ENCODE measurements around the gene RAB11FIP5.
"Not testable (repeated sequence)": the region's sequence is repeated elsewhere in the genome, so short reads cannot be mapped to it uniquely, and the experiment has no call there.

The RAB11FIP5 gene

DNA sequence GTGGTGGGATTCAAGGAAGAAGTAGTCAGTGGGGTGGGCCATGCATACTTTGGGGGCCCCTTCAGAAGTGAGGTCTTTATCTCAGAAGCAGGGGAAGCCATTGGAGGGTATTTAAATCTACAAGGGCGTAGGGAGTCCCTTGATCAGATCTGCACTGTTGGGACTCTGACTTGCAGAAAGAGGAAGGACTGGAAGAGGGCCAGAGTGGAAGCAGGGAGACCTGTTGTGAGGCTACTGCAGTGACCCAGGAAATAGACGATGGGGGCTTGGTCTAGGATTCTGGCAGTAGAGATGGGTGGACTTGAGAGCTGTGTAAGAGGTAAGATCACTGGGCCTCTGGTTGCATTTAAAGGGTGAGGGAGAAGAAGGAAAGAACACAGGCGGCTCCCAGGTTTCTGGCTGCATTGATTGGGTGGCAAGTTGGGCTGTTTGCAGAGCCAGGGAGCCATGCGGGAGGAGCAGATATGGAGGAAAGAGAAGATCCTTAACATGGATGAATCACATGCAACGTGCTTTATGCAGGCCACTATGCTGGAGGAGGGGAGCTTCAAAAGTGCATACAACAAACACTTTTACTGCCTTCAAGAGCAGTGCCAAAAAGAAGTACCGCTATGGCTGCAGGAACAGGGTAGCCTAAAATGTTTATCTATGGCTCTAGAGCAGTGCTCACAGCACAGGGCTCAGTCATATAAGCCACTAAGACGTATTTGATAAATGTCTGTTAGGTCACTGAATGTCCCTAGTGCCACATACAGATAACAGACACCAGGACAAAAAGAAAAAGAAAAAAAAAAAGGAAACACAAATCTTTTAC, 43.5 kb downstream of the RAB11FIP5 start:
- no peak for DNase-seq (ENCODE audit: low spot score)

DNA sequence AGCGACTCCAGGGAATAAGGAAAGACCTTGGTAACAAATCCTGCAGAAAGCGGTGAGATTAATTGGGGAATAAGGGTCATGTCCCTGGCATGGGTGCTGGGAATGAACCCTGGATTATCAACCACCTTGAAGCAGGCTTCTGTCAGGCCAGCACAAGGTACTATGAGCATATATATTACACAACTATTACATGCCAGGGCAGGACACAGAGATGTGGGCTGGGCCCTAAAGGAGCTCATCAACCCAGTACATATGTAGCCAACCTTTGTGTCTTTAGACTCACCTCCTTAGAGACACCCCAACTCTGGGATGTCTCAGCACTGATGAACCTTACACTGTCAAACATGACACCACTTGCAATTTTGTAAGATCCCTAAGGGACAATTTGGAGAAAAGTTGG, 44.6 kb downstream of the RAB11FIP5 start:
- DNase-seq (ENCODE audit: low spot score), result no peak

DNA sequence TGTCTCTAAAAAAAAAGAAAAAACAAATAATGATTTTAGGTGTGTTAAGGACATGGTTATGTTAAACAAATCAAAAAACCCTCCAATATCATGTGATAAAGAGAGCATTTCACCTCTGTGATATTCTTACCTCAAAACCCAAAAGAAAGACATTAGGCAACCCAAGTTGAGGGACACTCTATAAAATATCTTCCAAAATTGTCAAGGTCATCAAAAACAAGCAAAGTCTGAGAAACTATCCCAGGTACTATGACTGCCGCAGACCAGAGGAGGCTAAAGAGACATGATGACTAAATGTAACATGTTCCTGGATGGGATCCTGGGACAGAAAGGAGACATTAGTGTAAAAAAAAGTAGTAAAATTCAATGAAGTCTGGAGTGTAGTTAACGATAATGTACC, 45.7 kb downstream of the RAB11FIP5 start:
- no peak for DNase-seq (ENCODE audit: low spot score)

DNA sequence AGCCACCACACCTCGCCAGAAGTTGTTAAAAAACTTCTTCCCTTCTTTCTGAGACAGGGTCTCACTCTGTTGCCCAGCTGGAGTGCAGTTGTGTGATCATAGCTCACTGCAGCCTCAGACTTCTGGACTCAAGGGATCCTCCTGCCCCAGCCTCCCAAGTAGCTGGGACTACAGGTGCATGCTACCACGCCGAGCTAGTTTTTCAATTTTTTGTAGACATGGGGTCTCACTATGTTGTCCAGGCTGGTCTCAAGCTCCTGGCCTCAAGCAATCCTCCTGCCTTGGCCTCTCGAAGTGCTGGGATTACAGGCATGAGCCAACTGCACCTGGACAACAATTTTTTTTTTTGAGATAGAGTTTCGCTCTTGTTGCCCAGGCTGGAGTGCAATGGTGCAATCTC, 47.7 kb downstream of the RAB11FIP5 start:
- DNase-seq (ENCODE audit: low spot score), result not testable (repeated sequence)

DNA sequence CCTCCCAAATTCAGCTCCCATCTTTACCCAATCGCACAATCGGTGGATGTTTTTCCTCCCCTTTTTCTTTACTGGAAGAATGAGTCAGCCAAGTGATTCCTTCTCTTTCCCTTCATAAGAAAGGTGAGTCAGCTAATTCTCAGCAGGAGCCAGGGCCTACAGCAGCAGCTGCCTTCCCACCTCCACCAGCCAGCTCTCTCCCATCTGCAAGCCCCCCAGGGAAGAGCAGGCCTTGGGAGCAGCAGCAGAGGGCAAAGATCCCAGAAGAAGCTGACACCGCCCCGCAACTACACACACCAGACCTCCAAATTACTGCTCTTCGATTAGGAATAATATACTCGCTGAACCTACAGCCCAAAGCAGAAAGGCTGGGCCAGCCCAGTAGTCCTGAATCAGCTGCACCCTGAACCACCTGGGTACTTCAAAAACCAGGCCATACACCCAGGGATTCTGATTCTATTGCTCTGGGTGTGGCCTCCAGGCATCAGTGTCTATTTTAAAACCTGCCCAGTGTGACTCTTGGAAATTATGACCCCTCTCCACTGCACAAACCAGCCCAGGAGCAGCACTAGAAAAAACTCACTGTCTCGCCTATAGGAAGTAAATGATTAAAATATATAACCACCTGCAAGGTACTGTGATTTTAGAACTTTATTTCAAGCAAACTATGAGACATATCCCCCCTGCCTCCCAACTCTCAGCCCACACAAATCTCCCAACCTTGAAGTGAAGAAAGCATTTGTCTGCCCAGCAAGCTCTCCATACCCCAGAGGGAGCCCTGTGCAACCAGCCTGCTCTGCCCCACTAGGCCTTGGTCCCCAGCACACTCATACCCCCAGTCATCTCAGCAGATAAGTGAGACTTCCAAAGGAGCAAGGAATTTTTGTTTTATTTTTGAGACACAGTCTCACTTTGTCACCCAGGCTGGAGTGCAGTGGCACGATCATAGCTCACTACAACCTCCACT, 48.6 kb downstream of the RAB11FIP5 start:
- no peak for DNase-seq (ENCODE audit: low spot score)

DNA sequence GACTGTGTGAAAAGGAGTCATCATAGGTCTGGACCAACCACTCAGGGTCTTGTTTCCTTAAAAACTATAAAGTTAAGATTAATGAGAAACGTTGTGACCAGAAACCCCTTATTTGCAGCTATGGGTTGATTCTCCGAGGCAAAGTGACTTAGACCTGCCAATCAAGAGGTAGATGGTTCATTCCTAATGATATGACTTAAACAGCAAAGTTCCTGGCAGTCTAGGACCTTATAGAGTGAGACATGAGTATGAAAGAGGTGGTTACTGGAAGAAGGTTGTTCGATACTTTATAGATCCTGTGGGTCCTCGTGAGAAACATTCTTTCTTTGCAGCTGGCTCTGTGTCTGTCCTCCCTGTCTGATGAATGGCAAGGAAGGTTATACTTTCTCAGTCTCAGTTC, 49.3 kb downstream of the RAB11FIP5 start:
- no peak for DNase-seq (ENCODE audit: low spot score)

DNA sequence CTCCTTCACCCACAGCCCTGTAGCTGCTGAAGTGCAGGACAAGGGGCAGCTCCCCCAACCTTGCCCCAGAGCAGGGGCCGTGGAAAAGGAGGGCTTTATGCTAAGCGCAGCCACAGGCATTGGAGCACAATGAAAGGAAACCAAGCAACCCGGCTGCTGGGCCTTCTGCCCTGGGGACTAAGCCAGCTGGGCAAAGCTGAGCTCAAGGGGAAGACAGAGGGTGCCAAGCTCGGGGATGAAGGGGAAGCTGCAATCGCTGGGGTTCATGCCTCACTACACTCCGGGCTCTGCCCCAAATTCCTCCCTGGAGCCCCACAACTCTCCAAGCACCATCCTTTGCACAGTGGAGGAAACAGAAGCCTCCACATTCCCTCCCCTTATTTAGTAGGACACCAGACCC, 53.6 kb downstream of the RAB11FIP5 start:
- DNase-seq (ENCODE audit: low spot score), result peak; percentile 85

DNA sequence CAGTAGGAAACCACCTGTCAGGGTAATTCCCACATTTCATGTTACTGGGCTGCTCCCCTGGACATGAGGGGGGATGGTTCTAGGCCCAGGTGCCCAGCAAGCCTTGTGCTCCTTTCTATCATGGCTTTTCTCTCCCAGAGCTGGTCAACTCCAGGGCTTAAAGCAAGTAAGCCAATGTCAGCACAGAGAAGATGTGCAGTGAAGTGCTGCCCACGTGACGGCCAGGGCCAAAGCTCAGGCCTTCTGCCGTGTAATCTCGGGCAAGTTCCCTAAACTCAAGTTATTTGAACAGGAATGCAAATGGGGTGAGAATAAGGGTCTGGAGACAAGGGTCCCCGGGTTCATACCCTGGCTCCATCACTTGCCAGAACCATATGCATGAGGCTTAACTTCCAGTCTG, 57.8 kb downstream of the RAB11FIP5 start:
- no peak for DNase-seq (ENCODE audit: low spot score)

DNA sequence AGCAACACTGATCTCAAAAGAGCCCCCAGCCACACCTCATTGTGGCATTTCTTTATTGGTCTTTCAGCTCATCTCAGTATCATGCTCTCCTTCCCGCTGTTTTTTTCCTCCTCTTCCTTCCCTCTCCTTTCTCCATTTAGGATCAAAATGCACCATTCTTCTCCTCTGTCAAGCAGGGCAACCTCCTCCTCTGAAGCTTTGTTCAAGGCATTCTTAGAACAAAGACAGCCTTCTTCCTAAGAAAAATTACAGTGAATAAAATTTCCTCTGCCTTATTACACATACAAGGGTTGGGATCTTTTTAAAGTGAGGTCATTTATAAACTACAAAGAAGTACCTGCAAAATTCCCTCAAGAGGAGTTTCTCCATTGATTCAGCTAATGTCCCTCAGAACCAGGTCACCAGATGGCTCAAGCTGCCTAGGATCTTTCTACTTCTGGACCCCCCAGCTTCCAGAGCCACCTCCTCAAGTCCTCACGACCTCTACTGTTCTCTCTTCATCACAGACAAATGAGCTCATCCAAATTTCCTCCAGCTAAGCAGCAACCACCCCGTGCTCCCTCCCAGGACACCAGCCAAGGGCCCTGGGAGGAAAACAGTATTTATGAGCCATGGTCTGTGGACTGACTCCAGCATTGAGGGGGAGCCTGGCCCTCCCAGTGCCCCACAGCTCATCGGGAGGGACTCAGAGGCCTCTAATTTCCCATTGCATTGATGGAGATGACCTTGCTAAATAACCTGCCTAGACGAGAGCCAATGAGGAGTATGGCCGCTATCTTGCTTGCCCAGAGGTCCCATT, 59.2 kb downstream of the RAB11FIP5 start:
- peak; percentile 62 for DNase-seq (ENCODE audit: low spot score)

DNA sequence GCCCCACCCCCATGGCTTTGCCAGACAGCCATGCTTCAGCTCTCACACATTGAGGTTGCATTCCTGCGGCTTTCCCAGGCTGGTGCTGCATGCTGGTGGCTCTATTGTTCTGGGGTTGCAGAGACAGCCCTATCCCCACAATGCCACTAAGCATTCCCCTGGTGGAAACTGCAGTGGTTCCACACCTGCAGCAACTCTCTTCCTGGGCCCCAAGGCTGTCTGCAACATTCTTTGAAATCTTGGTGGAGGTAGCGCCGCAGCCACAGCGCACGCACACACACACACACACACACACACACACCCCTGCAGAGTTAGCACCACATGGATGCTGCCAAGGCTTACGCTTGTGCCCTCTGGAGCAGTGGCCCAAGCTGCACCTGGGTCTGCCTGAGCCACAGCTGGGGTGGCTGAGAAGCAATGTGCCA, 62.6 kb downstream of the RAB11FIP5 start:
- no peak for DNase-seq (ENCODE audit: low spot score)

DNA sequence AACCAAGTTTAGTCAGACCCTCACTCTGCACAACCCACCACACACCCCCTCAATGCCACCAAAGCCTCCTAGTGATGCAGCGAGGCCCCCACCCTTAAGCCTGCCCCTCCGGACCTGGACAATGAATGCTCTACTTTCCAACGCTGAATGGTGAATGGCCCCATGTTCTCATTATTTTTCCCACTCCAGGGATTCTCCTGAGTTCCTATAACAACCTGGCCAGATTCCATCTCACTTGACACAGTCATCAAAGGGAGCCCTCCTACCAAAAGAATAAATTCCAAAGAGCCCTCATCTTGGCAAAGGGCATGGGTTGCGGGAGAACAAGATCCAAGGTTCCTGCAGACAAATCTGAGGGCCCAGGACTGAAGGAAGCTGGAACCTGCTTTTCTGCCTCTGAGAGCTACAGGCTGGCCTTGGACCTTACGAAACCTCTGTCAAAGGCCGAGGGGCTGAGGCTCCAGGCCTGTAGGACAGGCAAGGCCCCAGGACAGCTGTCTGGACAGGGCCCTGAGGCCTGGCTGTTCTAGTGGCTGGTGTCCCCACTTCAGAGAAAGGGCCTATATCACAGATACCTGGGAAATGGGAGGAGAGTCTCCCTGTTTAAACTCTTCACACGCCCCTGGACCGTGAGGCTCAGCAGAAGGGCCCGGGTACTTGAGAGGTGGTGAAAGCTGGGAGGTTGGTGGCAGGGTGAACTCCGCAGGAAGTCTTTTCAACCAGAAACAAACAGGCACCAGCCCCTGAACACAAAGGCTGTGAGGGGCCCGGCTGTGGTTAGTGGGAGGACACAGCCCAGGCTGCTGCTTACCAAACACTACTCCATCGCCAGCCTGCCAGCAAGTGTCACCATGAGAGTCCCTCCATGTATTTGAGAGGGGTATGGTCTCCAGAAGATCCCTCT, 68.6 kb downstream of the RAB11FIP5 start:
- peak; percentile 58 for DNase-seq (ENCODE audit: low spot score)

DNA sequence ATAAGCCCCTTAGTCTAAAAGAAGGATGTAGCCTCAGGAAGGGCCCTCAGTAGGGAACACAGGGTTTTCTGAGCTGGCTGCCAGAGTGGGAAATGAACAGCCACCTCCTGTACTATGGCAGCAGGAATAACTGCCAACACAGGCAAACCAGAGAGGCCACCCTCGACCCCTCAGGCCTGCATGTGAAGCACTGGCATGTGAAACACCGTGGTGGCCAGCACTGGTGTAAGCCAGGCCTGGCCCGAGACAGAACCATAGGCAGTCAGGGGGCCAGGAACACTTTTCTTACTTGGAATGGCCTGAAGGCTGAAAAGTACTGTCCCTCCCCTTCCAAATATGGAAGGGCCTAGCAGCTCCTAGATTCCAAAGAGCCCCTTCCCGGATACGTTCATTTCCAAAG, 69.5 kb downstream of the RAB11FIP5 start:
- peak; percentile 51 for DNase-seq (ENCODE audit: low spot score)

DNA sequence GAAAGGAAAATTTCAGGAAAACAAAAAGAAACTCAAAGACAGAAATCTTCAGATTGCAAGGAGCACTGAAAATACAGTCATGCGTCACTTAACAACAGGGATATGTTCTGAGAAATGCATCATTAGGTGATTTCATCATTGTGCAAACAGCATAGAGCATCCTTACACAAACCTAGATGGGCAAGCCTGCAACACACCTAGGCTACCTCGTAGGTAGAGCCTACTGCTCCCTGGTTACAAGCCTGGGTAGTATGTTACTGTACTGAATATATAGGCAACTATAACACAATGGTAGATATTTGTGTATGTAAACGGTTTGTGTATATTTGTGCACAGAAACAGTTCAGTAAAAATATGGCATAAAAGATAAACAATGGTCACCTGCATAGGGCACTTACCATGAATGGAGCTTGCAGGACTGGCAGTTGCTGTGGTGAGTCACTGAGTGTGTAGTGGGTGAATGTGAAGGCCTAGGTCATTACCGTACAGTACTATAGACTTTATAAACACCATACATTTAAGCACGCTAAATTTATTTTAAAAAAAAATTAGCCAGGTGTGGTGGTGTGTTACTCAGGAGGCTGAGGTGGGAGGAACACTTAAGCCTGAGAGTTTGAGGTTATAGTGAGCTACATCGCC, 74.7 kb downstream of the RAB11FIP5 start:
- DNase-seq (ENCODE audit: low spot score), result no peak

DNA sequence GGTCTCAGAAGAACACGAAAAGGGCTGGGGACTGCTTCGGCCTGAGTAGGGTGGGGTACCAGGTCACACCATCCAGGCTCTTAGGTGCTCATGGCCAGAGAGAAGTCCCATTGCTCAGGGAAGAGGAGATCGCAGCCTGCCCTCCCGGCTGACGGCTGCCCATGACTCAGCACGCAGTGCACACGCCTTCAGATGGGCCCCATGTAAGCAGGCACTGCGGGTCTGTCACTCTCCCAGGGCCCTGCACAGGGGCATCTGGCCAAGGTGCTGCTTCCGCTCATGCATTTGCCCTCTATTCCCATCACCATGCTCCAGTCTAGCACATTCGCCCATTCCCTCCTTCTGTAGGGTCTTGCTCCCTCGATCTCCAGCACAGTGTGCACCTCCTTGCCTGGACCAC, 76.0 kb downstream of the RAB11FIP5 start:
- no peak for DNase-seq (ENCODE audit: low spot score)

DNA sequence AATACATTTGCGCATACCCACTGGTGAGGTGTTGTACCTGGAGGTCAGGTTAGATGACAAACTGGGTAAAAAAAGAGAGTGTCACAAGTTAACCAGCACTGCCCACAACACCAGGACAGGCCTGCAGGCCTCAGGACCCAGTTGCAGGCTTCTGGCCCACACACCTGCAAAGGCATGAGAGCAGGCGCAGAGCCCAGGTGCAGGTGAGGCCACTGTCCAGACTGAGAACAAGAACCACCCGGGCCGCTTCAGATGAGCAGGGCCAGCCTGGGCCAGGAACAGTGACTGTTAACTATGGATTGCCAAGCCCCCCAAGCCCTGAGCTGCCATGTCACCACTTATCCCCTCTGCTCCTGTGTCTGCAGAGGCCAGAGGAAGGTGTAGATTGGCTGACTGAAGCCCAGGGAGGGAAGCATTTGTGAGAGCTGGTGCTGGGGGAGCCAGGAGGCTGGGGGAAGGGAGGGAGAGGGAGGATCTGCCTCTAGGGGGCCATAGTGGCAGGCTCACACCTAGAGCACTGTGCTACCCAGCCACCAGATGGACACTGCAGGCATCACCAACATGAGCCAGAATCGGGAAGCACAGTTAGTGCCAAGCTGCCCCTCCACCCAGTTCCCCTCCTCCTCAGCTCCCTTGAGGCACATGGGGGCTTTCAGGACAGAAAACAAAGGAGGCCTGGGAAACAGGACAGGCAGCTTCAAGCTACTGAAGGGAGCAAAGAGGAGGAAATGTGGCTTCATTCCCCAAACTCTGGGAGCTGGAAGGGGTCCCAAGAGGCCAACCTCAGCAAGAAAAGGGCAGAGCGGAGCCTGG, 76.6 kb downstream of the RAB11FIP5 start:
- peak; percentile 63 for DNase-seq (ENCODE audit: low spot score)

DNA sequence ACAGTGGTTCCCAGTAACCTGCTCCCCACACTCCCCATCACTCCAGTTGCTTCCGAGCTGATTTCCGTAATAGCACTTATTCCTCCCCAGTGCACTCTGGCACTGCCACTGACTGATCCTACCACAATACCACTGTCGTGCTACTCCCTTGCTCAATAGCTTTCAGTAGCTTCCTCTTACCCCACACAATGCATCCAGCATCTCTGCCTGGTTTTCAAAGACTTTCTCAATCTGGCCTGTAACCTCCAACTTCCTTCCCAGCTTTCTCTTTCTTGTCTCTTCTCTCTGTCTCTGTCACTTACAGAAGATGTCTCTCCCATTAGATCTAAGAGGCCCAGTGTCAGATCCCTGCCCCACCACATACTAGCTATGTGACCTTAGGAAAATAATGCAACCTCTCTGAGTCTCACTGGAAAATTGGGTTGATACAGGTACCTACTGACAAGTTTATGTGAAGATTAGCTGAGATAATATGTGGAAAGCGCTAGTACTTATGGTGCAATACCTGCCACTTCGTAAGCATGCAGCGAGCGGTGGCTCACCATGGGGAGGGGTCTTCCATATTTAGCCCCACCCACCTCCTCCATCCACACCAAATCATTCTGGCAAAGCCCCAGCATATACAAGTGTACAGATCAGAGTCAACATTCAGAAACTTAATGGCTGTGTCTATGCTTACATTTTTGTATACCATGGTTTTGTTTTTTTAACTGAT, 77.9 kb downstream of the RAB11FIP5 start:
- DNase-seq (ENCODE audit: low spot score), result no peak

DNA sequence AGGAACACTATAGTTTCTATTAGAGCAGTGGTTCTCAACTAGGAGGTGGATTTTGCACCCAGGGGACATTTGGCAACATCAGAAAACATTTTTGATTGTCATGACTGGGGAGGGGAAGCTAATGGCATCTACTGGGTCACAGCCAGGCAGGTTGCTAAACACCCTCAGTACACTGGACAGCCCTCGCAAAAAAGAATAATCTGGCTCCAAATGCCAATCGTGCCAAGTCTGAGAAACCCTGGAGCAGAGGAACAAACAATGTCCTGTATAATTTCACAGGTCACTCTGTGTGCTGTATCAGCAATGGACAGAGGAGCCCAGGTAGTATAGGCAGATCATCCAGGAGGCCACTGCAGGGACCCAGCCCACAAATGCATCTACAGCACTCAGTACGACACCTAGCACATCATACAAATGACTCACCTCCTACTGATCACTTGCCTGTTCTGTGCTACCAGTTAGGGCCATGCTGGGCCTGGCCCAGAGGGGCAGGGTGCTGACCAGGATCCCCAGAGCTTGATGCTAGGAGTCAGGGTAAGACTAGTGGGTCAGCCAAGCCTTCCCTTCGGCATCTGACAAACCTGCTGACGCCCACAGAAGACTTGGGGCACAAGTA, 78.9 kb downstream of the RAB11FIP5 start:
- DNase-seq (ENCODE audit: low spot score), result no peak

DNA sequence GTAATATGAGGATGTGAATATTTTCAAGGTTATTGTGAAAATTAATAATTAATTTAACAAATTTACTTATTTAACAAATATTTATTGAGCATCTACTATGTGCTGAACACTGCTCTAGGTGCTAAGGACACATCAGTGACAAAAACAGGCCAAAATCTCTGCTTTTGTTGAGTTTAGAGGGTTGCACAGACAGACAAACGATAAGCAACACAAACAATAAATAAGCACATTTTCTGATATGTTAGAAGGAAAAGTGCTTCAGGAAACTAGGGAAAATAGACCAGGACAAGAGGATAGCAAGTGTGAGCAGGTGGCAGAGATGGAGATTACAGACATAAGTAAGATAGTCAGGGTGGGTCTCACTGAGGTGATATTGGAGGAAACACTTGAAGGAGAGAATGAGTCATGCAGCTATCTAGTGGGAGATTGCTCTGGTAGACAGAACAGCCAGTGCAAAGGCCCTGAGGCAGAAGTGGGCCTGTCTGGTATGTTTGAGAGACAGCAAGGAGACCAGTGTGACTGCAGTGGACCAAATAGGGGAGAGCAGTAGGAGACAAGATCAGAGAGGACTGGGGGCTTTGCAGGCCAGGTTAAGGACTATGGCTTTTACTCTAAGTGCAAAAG, 79.5 kb downstream of the RAB11FIP5 start:
- DNase-seq (ENCODE audit: low spot score), result no peak

All from Ammon's horn (tissue), 1 donor.